HFFc6 (cell line): ENCODE measurements around the gene SCAF4. TPM values are rescaled to one million over a fixed set of nuclear protein-coding genes. Genes with fewer than 3 reads are reported as not detected.

Source experiments
- DNase-seq: peaks from one replicate; pipeline ENCODE4 v3.0.0-alpha.2; 2018
- H3K27ac Mint-ChIP-seq: 2 replicates; pipeline ENCODE4 v1.8.0; 2020; ENCODE audit warnings: mild to moderate bottlenecking, mixed read lengths
- H3K27me3 Mint-ChIP-seq: 2 replicates; pipeline ENCODE4 v1.8.0; 2021; ENCODE audit warnings: mild to moderate bottlenecking, moderate library complexity, mixed read lengths; ENCODE audit not compliant: insufficient read depth
- H3K36me3 Mint-ChIP-seq: 2 replicates; pipeline ENCODE4 v1.8.0; 2021; ENCODE audit warnings: low read depth, mixed read lengths
- H3K4me1 Mint-ChIP-seq: 2 replicates; pipeline ENCODE4 v1.8.0; 2020; ENCODE audit warnings: low read depth, mixed read lengths
- H3K4me3 Mint-ChIP-seq: 2 replicates; pipeline ENCODE4 v1.8.0; 2020; ENCODE audit warnings: mild to moderate bottlenecking, moderate library complexity, mixed read lengths
- H3K9me3 Mint-ChIP-seq: 2 replicates; pipeline ENCODE4 v1.8.0; 2020; ENCODE audit warnings: mild to moderate bottlenecking, mixed read lengths
- total RNA-seq, 6 experiments: library from RNA; stranded (reverse); fragmentation: NEBNext Ultra II Directional; extraction: Animal tissue kit (Norgen Biotek cat#: 25700); gene quantifications; 2 replicates in 1 of 6; 3 replicates in 5 of 6; pipeline ENCODE4 v1.2.3, GENCODE V29; 2021
- TF ChIP-seq, protein P1 (sequence below): fragments of 200-600 bp; sonication (generic); IDR thresholded peaks from 2 replicates; pipeline ENCODE4 v1.5.0; 2021; ENCODE audit warnings: antibody characterized with exemption, mild to moderate bottlenecking

The SCAF4 gene
- total RNA-seq, 6 experiments from 2014 or later, result 21.8 to 28.4 (median 26.3) TPM

DNA sequence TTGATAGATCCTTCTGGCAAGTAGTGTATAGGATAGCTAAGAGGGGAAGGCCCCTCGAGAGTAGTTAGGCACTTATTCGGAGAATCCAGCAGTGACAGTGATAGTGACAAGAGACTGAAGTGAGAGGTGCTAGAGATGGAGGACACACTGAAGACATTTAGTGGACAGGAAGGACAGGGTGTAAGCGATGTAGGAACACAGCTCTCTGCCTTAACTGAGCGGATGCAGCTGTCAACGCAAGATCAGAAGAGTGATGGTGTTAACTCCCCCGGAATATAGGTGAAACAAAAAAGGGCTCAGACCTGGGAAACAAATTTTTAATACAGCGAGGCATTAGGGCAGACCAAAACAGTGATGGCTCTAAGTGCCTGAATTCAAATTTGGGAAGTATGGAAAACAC is 56.6 kb downstream of the SCAF4 start:
- DNase-seq, result no peak
- Mint-ChIP-seq H3K4me3 (no peak overlapping the region), H3K27me3 (no peaks in the 10 kb centered on the region; the same call in 1 of the 2 replicates), H3K36me3 (peaks cover 7% of the 10 kb centered on the region), H3K4me1 (no peaks in the 10 kb centered on the region), H3K9me3 (no peaks in the 10 kb centered on the region), H3K27ac (no peak overlapping the region)
- TF ChIP-seq, protein P1, sequence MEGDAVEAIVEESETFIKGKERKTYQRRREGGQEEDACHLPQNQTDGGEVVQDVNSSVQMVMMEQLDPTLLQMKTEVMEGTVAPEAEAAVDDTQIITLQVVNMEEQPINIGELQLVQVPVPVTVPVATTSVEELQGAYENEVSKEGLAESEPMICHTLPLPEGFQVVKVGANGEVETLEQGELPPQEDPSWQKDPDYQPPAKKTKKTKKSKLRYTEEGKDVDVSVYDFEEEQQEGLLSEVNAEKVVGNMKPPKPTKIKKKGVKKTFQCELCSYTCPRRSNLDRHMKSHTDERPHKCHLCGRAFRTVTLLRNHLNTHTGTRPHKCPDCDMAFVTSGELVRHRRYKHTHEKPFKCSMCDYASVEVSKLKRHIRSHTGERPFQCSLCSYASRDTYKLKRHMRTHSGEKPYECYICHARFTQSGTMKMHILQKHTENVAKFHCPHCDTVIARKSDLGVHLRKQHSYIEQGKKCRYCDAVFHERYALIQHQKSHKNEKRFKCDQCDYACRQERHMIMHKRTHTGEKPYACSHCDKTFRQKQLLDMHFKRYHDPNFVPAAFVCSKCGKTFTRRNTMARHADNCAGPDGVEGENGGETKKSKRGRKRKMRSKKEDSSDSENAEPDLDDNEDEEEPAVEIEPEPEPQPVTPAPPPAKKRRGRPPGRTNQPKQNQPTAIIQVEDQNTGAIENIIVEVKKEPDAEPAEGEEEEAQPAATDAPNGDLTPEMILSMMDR, result no peak

GRCh38 chr21:31673321-31673912 is 58.5 kb downstream of the SCAF4 start:
- no peak overlapping the region for H3K4me3 Mint-ChIP-seq
- H3K27me3 Mint-ChIP-seq, result no peaks in the 10 kb centered on the region; the same call in 1 of the 2 replicates

DNA sequence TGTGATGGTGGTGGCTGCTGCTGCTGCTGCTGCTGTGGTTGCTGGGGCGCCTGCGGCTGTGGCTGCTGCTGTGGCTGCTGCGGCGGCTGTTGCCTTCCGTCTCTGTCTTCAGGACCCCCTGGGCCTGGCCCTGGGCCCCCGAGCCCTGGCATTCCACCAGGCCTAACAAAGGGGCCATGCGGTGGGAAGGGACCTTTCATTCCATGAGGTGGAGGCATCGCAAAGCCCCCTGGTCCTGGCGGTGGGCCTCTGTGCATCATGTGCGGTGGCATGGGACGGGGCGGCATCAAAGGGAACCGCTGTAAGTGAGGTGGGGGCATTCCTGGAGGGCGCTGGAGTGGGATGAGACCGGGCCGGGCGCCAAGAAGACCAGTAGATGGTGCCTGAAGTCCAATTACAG is 60.0 kb downstream of the SCAF4 start:
- no peaks in the 10 kb centered on the region; the same call in 1 of the 2 replicates for H3K27me3 Mint-ChIP-seq
- peaks cover 21% of the 10 kb centered on the region for H3K36me3 Mint-ChIP-seq
- H3K4me1 Mint-ChIP-seq, result peaks cover 15% of the 10 kb centered on the region
- no peak for DNase-seq
- no peak overlapping the region for H3K4me3 Mint-ChIP-seq
- TF ChIP-seq, protein P1, result no peak
- H3K27ac Mint-ChIP-seq, result no peak overlapping the region
- no peaks in the 10 kb centered on the region for H3K9me3 Mint-ChIP-seq

More at GRCh38 chr21:31673321-31673912, 58.5 kb downstream of the SCAF4 start:
- no peak overlapping the region for H3K27ac Mint-ChIP-seq
- no peaks in the 10 kb centered on the region for H3K9me3 Mint-ChIP-seq
- H3K4me1 Mint-ChIP-seq, result peaks cover 7% of the 10 kb centered on the region
- H3K36me3 Mint-ChIP-seq, result peaks cover 13% of the 10 kb centered on the region
- TF ChIP-seq, protein P1, result no peak
- no peak for DNase-seq

DNA sequence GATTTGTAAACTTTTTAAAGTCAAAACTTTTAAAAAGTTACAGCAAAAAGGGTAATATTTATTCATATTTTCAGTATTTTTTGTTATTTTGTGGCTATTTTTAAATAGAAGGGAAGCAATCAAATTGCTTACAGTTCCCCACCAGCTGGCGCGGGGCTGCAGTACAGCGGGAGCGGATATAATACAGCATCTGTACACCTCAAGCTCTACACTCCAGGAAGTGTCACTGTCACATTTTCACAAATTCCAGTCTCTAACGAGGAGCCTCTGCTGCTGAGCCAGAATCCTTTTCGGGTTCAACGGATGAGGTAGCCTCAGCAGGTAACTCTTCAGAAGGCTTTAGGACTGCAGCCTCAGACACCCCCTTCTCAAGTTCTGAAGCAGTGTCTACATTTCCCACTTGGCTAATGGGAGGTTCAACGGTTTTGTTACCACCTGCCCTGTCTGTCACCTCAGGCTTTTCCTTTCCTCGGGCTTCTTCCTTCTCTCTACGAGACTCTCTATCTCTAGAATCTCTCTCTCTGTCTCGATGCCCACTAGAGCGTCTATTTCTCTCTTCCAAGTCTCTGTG is 60.7 kb downstream of the SCAF4 start:
- TF ChIP-seq, protein P1, result no peak
- H3K36me3 Mint-ChIP-seq, result peaks cover 28% of the 10 kb centered on the region
- H3K4me3 Mint-ChIP-seq, result no peak overlapping the region
- no peaks in the 10 kb centered on the region; the same call in 1 of the 2 replicates for H3K27me3 Mint-ChIP-seq
- no peak for DNase-seq
- H3K9me3 Mint-ChIP-seq, result no peaks in the 10 kb centered on the region
- H3K27ac Mint-ChIP-seq, result no peak overlapping the region
- H3K4me1 Mint-ChIP-seq, result peaks cover 20% of the 10 kb centered on the region

DNA sequence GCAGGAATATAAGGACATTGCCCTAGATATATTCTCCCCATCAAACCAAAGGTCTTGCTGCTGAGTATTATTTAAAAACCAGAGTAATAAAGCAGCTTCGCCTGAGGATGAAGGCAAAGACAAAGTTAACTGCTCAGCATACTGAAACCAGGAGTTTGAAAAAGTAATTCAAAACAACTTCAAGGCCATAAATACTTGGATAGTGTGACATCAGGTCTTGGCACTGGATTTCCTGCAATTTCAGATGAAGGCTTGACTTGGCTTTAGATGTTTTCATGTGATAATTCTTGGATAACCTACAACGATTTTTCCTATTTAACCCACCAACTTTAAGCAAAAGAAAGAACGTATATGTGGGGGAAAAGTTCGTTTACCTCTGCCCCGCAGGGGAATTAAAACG is 61.8 kb downstream of the SCAF4 start:
- Mint-ChIP-seq H3K36me3 (peaks cover 34% of the 10 kb centered on the region), H3K27ac (peak overlapping the region; percentile 8; the same call in 1 of the 2 replicates), H3K27me3 (peaks cover 2% of the 10 kb centered on the region; the same call in 1 of the 2 replicates), H3K4me1 (peaks cover 29% of the 10 kb centered on the region), H3K9me3 (no peaks in the 10 kb centered on the region), H3K4me3 (no peak overlapping the region)
- DNase-seq, result no peak
- TF ChIP-seq, protein P1, result no peak
